H9 (cell line): Measurements from ENCODE around the gene CRACDL. TPM values are rescaled to one million over a fixed set of nuclear protein-coding genes. Genes with fewer than 3 reads are reported as not detected.

ENCODE experiments used
- DNase-seq: peaks from one replicate; pipeline ENCODE4 v3.0.0-alpha.2; 2017
- H2AFZ ChIP-seq: one replicate; pipeline ENCODE4 v1.6.1; 2013; ENCODE audit warnings: mild to moderate bottlenecking, low read length, control low read depth, moderate library complexity
- H2AK5ac ChIP-seq: 2 replicates; pipeline ENCODE4 v1.6.1; 2013; ENCODE audit warnings: low read length, control low read depth, mixed read lengths; ENCODE audit not compliant: insufficient read length
- H2BK120ac ChIP-seq: one replicate; pipeline ENCODE4 v1.6.1; 2013; ENCODE audit warnings: low read depth, mild to moderate bottlenecking, low read length, control low read depth, inconsistent platforms; ENCODE audit not compliant: poor library complexity, severe bottlenecking
- H2BK12ac ChIP-seq: 2 replicates; pipeline ENCODE4 v1.6.1; 2013; ENCODE audit warnings: low read length, control low read depth, mixed read lengths, low read depth; ENCODE audit not compliant: insufficient read length
- H2BK15ac ChIP-seq: 2 replicates; pipeline ENCODE4 v1.6.1; 2013; ENCODE audit warnings: low read depth, low read length, control low read depth
- H2BK20ac ChIP-seq: one replicate; pipeline ENCODE4 v1.6.1; 2013; ENCODE audit warnings: low read depth, mild to moderate bottlenecking, low read length, control low read depth, inconsistent platforms; ENCODE audit not compliant: poor library complexity, severe bottlenecking
- H2BK5ac ChIP-seq: 2 replicates; pipeline ENCODE4 v1.6.1; 2013; ENCODE audit warnings: low read length, control low read depth, mixed read lengths; ENCODE audit not compliant: insufficient read length
- H3K14ac ChIP-seq: 2 replicates; pipeline ENCODE4 v1.6.1; 2013; ENCODE audit warnings: low read length, control low read depth; ENCODE audit not compliant: insufficient read depth
- H3K18ac ChIP-seq: 2 replicates; pipeline ENCODE4 v1.6.1; 2013; ENCODE audit warnings: low read depth, mild to moderate bottlenecking, mixed read lengths, low read length, control low read depth; ENCODE audit not compliant: insufficient read length
- H3K23ac ChIP-seq: 2 replicates; pipeline ENCODE4 v1.6.1; 2013; ENCODE audit warnings: low read length, control low read depth, mixed read lengths, low read depth; ENCODE audit not compliant: insufficient read length
- H3K23me2 ChIP-seq: 2 replicates; pipeline ENCODE4 v1.6.1; 2013; ENCODE audit warnings: low read depth, mild to moderate bottlenecking, mixed read lengths, low read length, control low read depth; ENCODE audit not compliant: insufficient read length, poor library complexity, severe bottlenecking
- H3K27ac ChIP-seq: 2 replicates; pipeline ENCODE4 v1.5.1; 2013; ENCODE audit warnings: low read length, control low read depth, mixed read lengths, low read depth; ENCODE audit not compliant: insufficient read length
- H3K27me3 ChIP-seq: 2 replicates; pipeline ENCODE4 v1.6.1; 2013; ENCODE audit warnings: low read length, control low read depth, inconsistent platforms; ENCODE audit not compliant: insufficient read depth
- H3K4ac ChIP-seq: 2 replicates; pipeline ENCODE4 v1.6.1; 2013; ENCODE audit warnings: low read depth, mild to moderate bottlenecking, control low read depth, inconsistent platforms, low read length, moderate library complexity
- H3K4me1 ChIP-seq: 2 replicates; pipeline ENCODE4 v1.6.1; 2013; ENCODE audit warnings: low read length, control low read depth, inconsistent platforms; ENCODE audit not compliant: insufficient read depth
- H3K4me2 ChIP-seq: 2 replicates; pipeline ENCODE4 v1.6.1; 2013; ENCODE audit warnings: low read length, control low read depth, mixed read lengths; ENCODE audit not compliant: insufficient read length, insufficient read depth
- H3K56ac ChIP-seq: 2 replicates; pipeline ENCODE4 v1.6.1; 2013; ENCODE audit warnings: low read depth, mild to moderate bottlenecking, mixed read lengths, low read length, control low read depth; ENCODE audit not compliant: insufficient read length
- H3K79me1 ChIP-seq: 2 replicates; pipeline ENCODE4 v1.6.1; 2013; ENCODE audit warnings: low read depth, mild to moderate bottlenecking, moderate library complexity, low read length, control low read depth, inconsistent platforms; ENCODE audit not compliant: insufficient read depth, poor library complexity, severe bottlenecking
- H3K79me2 ChIP-seq: 2 replicates; pipeline ENCODE4 v1.6.1; 2013; ENCODE audit warnings: low read length, control low read depth, inconsistent platforms; ENCODE audit not compliant: insufficient read depth
- H3K9ac ChIP-seq: 2 replicates; pipeline ENCODE4 v1.6.1; 2013; ENCODE audit warnings: low read length, control low read depth, mixed read lengths; ENCODE audit not compliant: insufficient read length; ENCODE audit errors: extremely low read depth
- H3K9me3 ChIP-seq: one replicate; pipeline ENCODE4 v1.6.1; 2013; ENCODE audit warnings: low read depth, low read length, inconsistent platforms; ENCODE audit not compliant: control insufficient read depth
- H3T11ph ChIP-seq: one replicate; pipeline ENCODE4 v1.6.1; 2013; ENCODE audit warnings: mild to moderate bottlenecking, low read length, control low read depth, inconsistent platforms
- H4K20me1 ChIP-seq: one replicate; pipeline ENCODE4 v1.6.1; 2013; ENCODE audit not compliant: control insufficient read depth, insufficient read length, insufficient read depth
- H4K5ac ChIP-seq: 2 replicates; pipeline ENCODE4 v1.6.1; 2013; ENCODE audit warnings: low read depth, mild to moderate bottlenecking, mixed read lengths, low read length, control low read depth; ENCODE audit not compliant: insufficient read length
- H4K8ac ChIP-seq: replicated peaks from 2 replicates; pipeline ENCODE4 v1.6.1; 2013; ENCODE audit warnings: low read length, control low read depth, mixed read lengths, low read depth; ENCODE audit not compliant: insufficient read length
- H4K91ac ChIP-seq: 2 replicates; pipeline ENCODE4 v1.6.1; 2013; ENCODE audit warnings: low read depth, mild to moderate bottlenecking, moderate library complexity, mixed read lengths, low read length, control low read depth; ENCODE audit not compliant: insufficient read length
- H3K27ac Mint-ChIP-seq, 3 experiments: 2 replicates in 2 of 3; 3 replicates in 1 of 3; pipeline ENCODE4 v1.8.0; 2020 to 2021; ENCODE audit warnings: mixed read lengths in 3 of 3, mild to moderate bottlenecking in 1 of 3, moderate library complexity in 1 of 3
- H3K27me3 Mint-ChIP-seq: 2 replicates; pipeline ENCODE4 v1.8.0; 2021; ENCODE audit warnings: low read depth, mild to moderate bottlenecking, moderate library complexity, mixed read lengths
- H3K36me3 Mint-ChIP-seq, 3 experiments: 2 replicates in 2 of 3; 3 replicates in 1 of 3; pipeline ENCODE4 v1.8.0; 2020 to 2021; ENCODE audit warnings: low read depth in 3 of 3, mixed read lengths in 3 of 3; ENCODE audit not compliant: insufficient read depth in 1 of 3
- H3K4me1 Mint-ChIP-seq, 2 experiments: 2 replicates each; pipeline ENCODE4 v1.8.0; 2020; ENCODE audit warnings: mixed read lengths in 2 of 2
- H3K4me3 Mint-ChIP-seq, 2 experiments: 2 replicates in 1 of 2; 3 replicates in 1 of 2; pipeline ENCODE4 v1.8.0; 2020 to 2021; ENCODE audit warnings: mild to moderate bottlenecking in 2 of 2, mixed read lengths in 2 of 2, moderate library complexity in 1 of 2
- H3K9me3 Mint-ChIP-seq, 2 experiments: 2 replicates in 1 of 2; 3 replicates in 1 of 2; pipeline ENCODE4 v1.8.0; 2020; ENCODE audit warnings: mild to moderate bottlenecking in 2 of 2, mixed read lengths in 2 of 2, moderate library complexity in 1 of 2
- total RNA-seq: library from RNA; stranded (reverse); gene quantifications from 2 replicates; pipeline ENCODE4 v1.2.1, GENCODE V29; 2021
- TF ChIP-seq, protein P1 (sequence below): fragments of 200-600 bp; sonication (generic); conservative IDR thresholded peaks from 3 replicates; pipeline ENCODE4 v1.8.0; 2021; ENCODE audit warnings: antibody characterized with exemption, mild to moderate bottlenecking

CRACDL gene
- total RNA-seq, 1 experiment from 2014 or later: 0.48 TPM

DNA sequence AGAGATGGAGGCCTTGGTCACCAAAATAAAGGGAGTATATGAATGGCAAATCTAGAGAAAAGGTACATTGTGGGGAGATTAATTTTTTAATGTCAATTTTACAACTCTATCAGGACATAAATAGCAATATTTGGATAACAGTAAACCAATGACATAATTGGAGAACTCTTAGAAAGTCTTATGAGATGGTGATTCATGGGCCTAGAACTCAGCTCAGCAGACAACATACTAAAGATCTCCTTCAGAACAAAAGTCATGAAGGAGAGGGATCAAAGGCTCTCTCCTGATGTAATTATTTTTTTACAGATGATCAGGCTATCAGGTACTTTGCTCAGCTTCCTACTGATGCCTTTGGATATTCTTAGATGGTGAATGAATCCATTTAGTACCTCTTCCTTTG lies 90.0 kb downstream of the CRACDL start:
- Histone ChIP-seq H3K18ac (no peak overlapping the region), H4K8ac (no peak overlapping the region), H2BK20ac (no peak overlapping the region), H3K79me1 (no peaks in the 10 kb centered on the region), H4K91ac (no peak overlapping the region), H3K9ac (no peak overlapping the region), H3K27ac (no peak overlapping the region), H3K23ac (no peak overlapping the region), H2BK12ac (no peak overlapping the region), H3K27me3 (no peaks in the 10 kb centered on the region), H2AK5ac (no peak overlapping the region), H3K79me2 (no peaks in the 10 kb centered on the region), H2AFZ (no peak overlapping the region), H2BK15ac (no peak overlapping the region), H4K5ac (no peak overlapping the region), H3K4ac (no peak overlapping the region), H3T11ph (no peak overlapping the region), H3K56ac (no peak overlapping the region), H4K20me1 (no peaks in the 10 kb centered on the region), H3K4me1 (no peaks in the 10 kb centered on the region), H2BK120ac (no peak overlapping the region), H3K23me2 (no peaks in the 10 kb centered on the region), H3K14ac (no peak overlapping the region), H3K9me3 (no peaks in the 10 kb centered on the region), H2BK5ac (no peak overlapping the region), H3K4me2 (no peak overlapping the region)
- Mint-ChIP-seq H3K4me3 (no peak overlapping the region), H3K9me3 (no peaks in the 10 kb centered on the region; a peak in 1 of 5 replicates), H3K27ac (no peak overlapping the region), H3K27me3 (peaks cover 2% of the 10 kb centered on the region; the same call in 1 of the 2 replicates), H3K4me1 (no peaks in the 10 kb centered on the region), H3K36me3 (no peaks in the 10 kb centered on the region)
- DNase-seq: no peak
- TF ChIP-seq, protein P1, sequence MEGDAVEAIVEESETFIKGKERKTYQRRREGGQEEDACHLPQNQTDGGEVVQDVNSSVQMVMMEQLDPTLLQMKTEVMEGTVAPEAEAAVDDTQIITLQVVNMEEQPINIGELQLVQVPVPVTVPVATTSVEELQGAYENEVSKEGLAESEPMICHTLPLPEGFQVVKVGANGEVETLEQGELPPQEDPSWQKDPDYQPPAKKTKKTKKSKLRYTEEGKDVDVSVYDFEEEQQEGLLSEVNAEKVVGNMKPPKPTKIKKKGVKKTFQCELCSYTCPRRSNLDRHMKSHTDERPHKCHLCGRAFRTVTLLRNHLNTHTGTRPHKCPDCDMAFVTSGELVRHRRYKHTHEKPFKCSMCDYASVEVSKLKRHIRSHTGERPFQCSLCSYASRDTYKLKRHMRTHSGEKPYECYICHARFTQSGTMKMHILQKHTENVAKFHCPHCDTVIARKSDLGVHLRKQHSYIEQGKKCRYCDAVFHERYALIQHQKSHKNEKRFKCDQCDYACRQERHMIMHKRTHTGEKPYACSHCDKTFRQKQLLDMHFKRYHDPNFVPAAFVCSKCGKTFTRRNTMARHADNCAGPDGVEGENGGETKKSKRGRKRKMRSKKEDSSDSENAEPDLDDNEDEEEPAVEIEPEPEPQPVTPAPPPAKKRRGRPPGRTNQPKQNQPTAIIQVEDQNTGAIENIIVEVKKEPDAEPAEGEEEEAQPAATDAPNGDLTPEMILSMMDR: no peak
